B cell (primary cell): ENCODE measurements around the gene MBD3L3. TPM values are rescaled to one million over a fixed set of nuclear protein-coding genes. Genes with fewer than 3 reads are reported as not detected.

Source experiments
- ATAC-seq: fragments of 200-7000 bp; cut with Tn5 transposase; one replicate; pipeline ENCODE4 v1.10.0; 2021; ENCODE audit warnings: low read depth, mild to moderate bottlenecking, moderate number of reproducible peaks, moderate library complexity
- CTCF ChIA-PET: fragments of 350-600 bp; sonication (Branson Sonifier 250); formaldehyde crosslinking; loops from one replicate; lab custom pipeline; 2021; ENCODE audit warnings: antibody characterized with exemption, inconsistent platforms; lab: Charles Lee
- POLR2A ChIA-PET: fragments of 350-600 bp; sonication (Branson Sonifier 250); formaldehyde crosslinking; loops from one replicate; lab custom pipeline; 2021; ENCODE audit warnings: antibody characterized with exemption; lab: Charles Lee
- DNase-seq: peaks from one replicate; pipeline ENCODE4 v3.0.0; 2013
- H2AFZ ChIP-seq: 2 replicates; pipeline ENCODE4 v1.6.1; 2012; ENCODE audit warnings: mild to moderate bottlenecking, low read depth, low read length; ENCODE audit not compliant: insufficient read depth, poor library complexity, severe bottlenecking
- H3K27ac ChIP-seq, 2 donors: 1 replicate in 1 of 2; 2 replicates in 1 of 2; pipeline ENCODE4 v1.5.1; 2012 to 2013; ENCODE audit warnings: low read length in 2 of 2, mild to moderate bottlenecking in 2 of 2, moderate library complexity in 1 of 2
- H3K27me3 ChIP-seq, 4 experiments: fragments of 200-600 bp in 1 of 4; sonication (generic) in 1 of 4; replicated peaks in 1 of 4; 1 replicate in 2 of 4; 2 replicates in 2 of 4; pipeline versions ENCODE4 v1.6.1 to v1.7.0; 2013 to 2016; ENCODE audit warnings: low read length in 3 of 4, mild to moderate bottlenecking in 2 of 4, mixed read lengths in 1 of 4, moderate library complexity in 1 of 4; ENCODE audit not compliant: insufficient read depth in 4 of 4, control insufficient read depth in 3 of 4; ENCODE audit errors: control extremely low read depth in 1 of 4
- H3K36me3 ChIP-seq, 2 experiments: replicated peaks in 1 of 2; 1 replicate in 1 of 2; 2 replicates in 1 of 2; pipeline versions ENCODE4 v1.6.1 to v1.7.1; 2013; ENCODE audit warnings: low read length in 1 of 2; ENCODE audit not compliant: insufficient read depth in 2 of 2, control insufficient read depth in 1 of 2; ENCODE audit errors: control extremely low read depth in 1 of 2, extremely low read depth in 1 of 2
- H3K4me1 ChIP-seq, 2 donors: fragments of 200-600 bp in 1 of 2; sonication (generic) in 1 of 2; 1 replicate in 1 of 2; 2 replicates in 1 of 2; pipeline versions ENCODE4 v1.5.1 to v1.6.1; 2013 to 2017; ENCODE audit warnings: low read length in 2 of 2; ENCODE audit not compliant: control insufficient read depth in 2 of 2, insufficient read depth in 2 of 2
- H3K4me2 ChIP-seq: replicated peaks from 2 replicates; pipeline ENCODE3; 2012; ENCODE audit warnings: mild to moderate bottlenecking, low read depth, low read length; ENCODE audit not compliant: poor library complexity, severe bottlenecking
- H3K4me3 ChIP-seq, 5 experiments: fragments of 200-600 bp in 1 of 5; sonication (generic) in 1 of 5; 1 replicate in 3 of 5; 2 replicates in 2 of 5; pipeline versions ENCODE4 v1.5.1 to v1.7.0; 2011 to 2016; ENCODE audit warnings: low read length in 4 of 5, mild to moderate bottlenecking in 4 of 5, low read depth in 2 of 5, control low read depth in 1 of 5, moderate library complexity in 1 of 5; ENCODE audit not compliant: insufficient read depth in 1 of 5; ENCODE audit errors: control extremely low read depth in 1 of 5, extremely low read depth in 1 of 5
- H3K79me2 ChIP-seq: fragments of 200-600 bp; sonication (generic); one replicate; pipeline ENCODE4 v1.6.0; 2016; ENCODE audit warnings: low read length; ENCODE audit not compliant: control insufficient read depth, insufficient read depth
- H3K9ac ChIP-seq: fragments of 200-600 bp; sonication (generic); 2 replicates; pipeline ENCODE4 v1.6.1; 2017; ENCODE audit warnings: mild to moderate bottlenecking, low read length, moderate library complexity
- H3K9me3 ChIP-seq, 3 donors: one replicate each; pipeline versions ENCODE4 v1.6.1 to v1.7.1; 2013; ENCODE audit warnings: low read length in 2 of 3; ENCODE audit not compliant: control insufficient read depth in 2 of 3, insufficient read depth in 1 of 3; ENCODE audit errors: control extremely low read depth in 1 of 3
- H4K20me1 ChIP-seq: 2 replicates; pipeline ENCODE4 v1.6.0; 2012; ENCODE audit warnings: mild to moderate bottlenecking, low read length; ENCODE audit not compliant: insufficient read depth, control insufficient read depth, poor library complexity, severe bottlenecking
- H3K27ac Mint-ChIP-seq: one replicate; pipeline ENCODE4 v1.8.0; 2021; ENCODE audit warnings: mixed read lengths
- H3K27me3 Mint-ChIP-seq: one replicate; pipeline ENCODE4 v1.8.0; 2021; ENCODE audit warnings: mixed read lengths
- H3K4me1 Mint-ChIP-seq: one replicate; pipeline ENCODE4 v1.8.0; 2021; ENCODE audit warnings: mixed read lengths
- H3K4me3 Mint-ChIP-seq: one replicate; pipeline ENCODE4 v1.8.0; 2021; ENCODE audit warnings: mixed read lengths
- H3K9me3 Mint-ChIP-seq: one replicate; pipeline ENCODE4 v1.8.0; 2022; ENCODE audit warnings: mixed read lengths; ENCODE audit not compliant: insufficient read depth
- EZH2 ChIP-seq: IDR thresholded peaks from 2 replicates; pipeline ENCODE4 v1.6.1; 2012; ENCODE audit warnings: borderline replicate concordance, low read depth, mild to moderate bottlenecking, moderate library complexity, low read length; ENCODE audit not compliant: insufficient read depth, poor library complexity, severe bottlenecking
- WGBS: methylation state at CpG from one replicate; pipeline ENCODE4 v1.1.5; 2013; ENCODE audit warnings: missing lambda C conversion rate; ENCODE audit not compliant: insufficient coverage; 5-methylcytosine and 5-hydroxymethylcytosine counted together
- intact Hi-C: fragments of 100-400 bp; cut with micrococcal nuclease; formaldehyde crosslinking; loops from one replicate; pipeline ENCODE4 v1.10.0; 2022
- polyA plus RNA-seq: library from polyadenylated mRNA; depleted of rRNA; stranded (reverse); fragments of >200 nt; gene quantifications from 2 replicates; pipeline ENCODE4 v1.2.3, GENCODE V29; 2012
- total RNA-seq, 2 donors: library from RNA; stranded (reverse); fragments of 120-200 nt in 1 of 2; gene quantifications; 1 replicate in 1 of 2; 2 replicates in 1 of 2; pipeline versions ENCODE4 v1.2.3 to v1.2.4, GENCODE V29; 2013 to 2022
- TF ChIP-seq, protein P1 (sequence below): fragments of 200-600 bp; IDR thresholded peaks from one replicate; pipeline ENCODE4 v1.8.0; 2022; ENCODE audit warnings: antibody characterized with exemption, mild to moderate bottlenecking

Gene MBD3L3
- total and polyA plus RNA-seq, 2 donors (not counting 1 experiment from before 2014, with no cell fraction given) = not detected

DNA sequence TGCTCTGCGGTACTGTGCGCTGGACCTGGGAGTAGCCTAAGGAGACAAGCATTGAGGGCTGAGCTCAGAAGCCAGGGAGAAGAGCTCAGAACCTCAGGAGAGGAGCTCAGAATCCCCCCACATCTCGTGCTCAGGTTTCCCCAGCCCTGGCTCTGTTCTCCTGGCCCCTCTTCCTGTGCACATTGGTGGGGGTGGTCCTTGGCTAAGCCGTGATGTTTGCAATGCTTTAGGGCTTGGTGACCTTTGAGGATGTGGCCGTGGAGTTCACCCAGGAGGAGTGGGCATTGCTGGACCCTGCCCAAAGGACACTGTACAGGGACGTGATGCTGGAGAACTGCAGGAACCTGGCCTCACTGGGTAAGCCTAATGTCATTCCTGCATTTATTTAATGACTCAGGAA, 17.7 kb upstream of the MBD3L3 start:
- no peak overlapping the region for H3K27ac Mint-ChIP-seq

DNA sequence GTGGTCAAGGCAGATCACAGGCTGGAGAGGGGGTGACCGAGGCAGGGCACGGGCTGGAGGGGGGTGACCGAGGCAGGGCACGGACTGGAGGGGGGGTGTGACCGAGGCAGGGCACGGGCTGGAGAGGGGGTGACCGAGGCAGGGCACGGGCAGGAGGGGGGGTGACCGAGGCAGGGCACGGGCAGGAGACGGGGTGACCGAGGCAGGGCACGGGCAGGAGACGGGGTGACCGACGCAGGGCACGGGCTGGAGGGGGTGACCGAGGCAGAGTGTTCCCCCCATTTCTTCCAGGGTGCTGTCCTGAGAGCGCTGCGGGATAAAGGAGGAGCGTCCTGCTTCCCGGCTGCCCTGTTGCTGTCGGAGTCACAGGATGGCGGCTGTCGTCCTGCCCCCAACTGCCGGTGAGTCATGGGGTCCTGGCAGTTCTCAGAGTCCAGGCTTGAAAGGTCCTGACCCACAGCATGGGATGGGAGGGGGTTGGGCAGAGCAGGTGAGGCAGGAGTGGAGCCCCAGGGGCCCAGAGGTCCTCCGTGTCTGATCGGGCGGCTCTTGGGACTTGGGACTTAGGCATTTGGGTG, 16.3 kb upstream of the MBD3L3 start:
- ChIA-PET POLR2A (no interaction called here), CTCF (interaction anchor here (1.4 kb wide), 1 partner anchor 27 kb away, joined by 3 read pairs; no protein-coding TSS in a partner anchor)
- Histone ChIP-seq H3K4me3 (no peak overlapping the region), H4K20me1 (peaks cover 18% of the 10 kb centered on the region), H3K79me2 (peaks cover 34% of the 10 kb centered on the region), H2AFZ (no peak overlapping the region), H3K4me1 (peaks cover 8 to 11% of the 10 kb centered on the region in 2 donors), H3K36me3 (peaks cover 20 to 75% of the 10 kb centered on the region in 2 experiments), H3K9me3 (peaks cover 4 to 47% (median 23%) of the 10 kb centered on the region in 3 donors), H3K27me3 (no peaks in the 10 kb centered on the region), H3K4me2 (no peak overlapping the region), H3K27ac (no peak overlapping the region), H3K9ac (no peak overlapping the region)
- intact Hi-C loops = no loop called here
- Mint-ChIP-seq H3K9me3 (peaks cover 3% of the 10 kb centered on the region), H3K4me1 (peaks cover 11% of the 10 kb centered on the region), H3K27me3 (no peaks in the 10 kb centered on the region), H3K27ac (no peak overlapping the region), H3K4me3 (no peak overlapping the region)
- 98% methylated on average over 26 of the region's 29 CpGs for WGBS
- ATAC-seq (no peak), DNase-seq (no peak)
- TF ChIP-seq EZH2 = no peak
- TF ChIP-seq, protein P1, sequence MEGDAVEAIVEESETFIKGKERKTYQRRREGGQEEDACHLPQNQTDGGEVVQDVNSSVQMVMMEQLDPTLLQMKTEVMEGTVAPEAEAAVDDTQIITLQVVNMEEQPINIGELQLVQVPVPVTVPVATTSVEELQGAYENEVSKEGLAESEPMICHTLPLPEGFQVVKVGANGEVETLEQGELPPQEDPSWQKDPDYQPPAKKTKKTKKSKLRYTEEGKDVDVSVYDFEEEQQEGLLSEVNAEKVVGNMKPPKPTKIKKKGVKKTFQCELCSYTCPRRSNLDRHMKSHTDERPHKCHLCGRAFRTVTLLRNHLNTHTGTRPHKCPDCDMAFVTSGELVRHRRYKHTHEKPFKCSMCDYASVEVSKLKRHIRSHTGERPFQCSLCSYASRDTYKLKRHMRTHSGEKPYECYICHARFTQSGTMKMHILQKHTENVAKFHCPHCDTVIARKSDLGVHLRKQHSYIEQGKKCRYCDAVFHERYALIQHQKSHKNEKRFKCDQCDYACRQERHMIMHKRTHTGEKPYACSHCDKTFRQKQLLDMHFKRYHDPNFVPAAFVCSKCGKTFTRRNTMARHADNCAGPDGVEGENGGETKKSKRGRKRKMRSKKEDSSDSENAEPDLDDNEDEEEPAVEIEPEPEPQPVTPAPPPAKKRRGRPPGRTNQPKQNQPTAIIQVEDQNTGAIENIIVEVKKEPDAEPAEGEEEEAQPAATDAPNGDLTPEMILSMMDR = no peak

More for the DNA sequence above, 17.7 kb upstream of the MBD3L3 start:
- Histone ChIP-seq H3K27ac (no peak overlapping the region), H3K79me2 (peaks cover 21% of the 10 kb centered on the region), H3K27me3 (no peaks in the 10 kb centered on the region), H3K9ac (no peak overlapping the region), H3K9me3 (peaks cover 5 to 60% (median 36%) of the 10 kb centered on the region in 3 donors), H3K4me3 (no peak overlapping the region), H3K4me2 (no peak overlapping the region), H4K20me1 (peaks cover 11% of the 10 kb centered on the region), H3K4me1 (no peaks in the 10 kb centered on the region), H2AFZ (no peak overlapping the region), H3K36me3 (peaks cover 28 to 85% of the 10 kb centered on the region in 2 experiments)
- CTCF ChIA-PET = interaction anchor here (0.6 to 1.4 kb wide), 2 partner anchors 10 to 26 kb away, joined by 3 read pairs; no protein-coding TSS in a partner anchor
- WGBS = 100% methylated on average over 5 of the region's 6 CpGs
- Mint-ChIP-seq H3K27me3 (no peaks in the 10 kb centered on the region), H3K4me3 (no peak overlapping the region), H3K4me1 (peaks cover 7% of the 10 kb centered on the region), H3K9me3 (peaks cover 9% of the 10 kb centered on the region)
- TF ChIP-seq EZH2 = no peak
- TF ChIP-seq, protein P1 = no peak
- intact Hi-C loops = no loop called here
- no peak for DNase-seq
- POLR2A ChIA-PET = no interaction called here
- no peak for ATAC-seq
